Liver (tissue), 9 donors: ENCODE data around the gene PDE10A. TPM values are rescaled to one million over a fixed set of nuclear protein-coding genes. Genes with fewer than 3 reads are reported as not detected.

Experiments
- DNase-seq: peaks from one replicate; pipeline ENCODE4 v3.0.0-alpha.2; 2017; ENCODE audit warnings: low spot score
- H3K27ac ChIP-seq, 2 donors: one replicate each; pipeline ENCODE4 v1.7.0; 2013; ENCODE audit warnings: inconsistent platforms in 2 of 2, low read length in 2 of 2, control low read depth in 1 of 2, low read depth in 1 of 2, mild to moderate bottlenecking in 1 of 2
- H3K27me3 ChIP-seq, 4 donors: one replicate each; pipeline versions ENCODE4 v1.6.1 to v1.7.0; 2013; ENCODE audit warnings: low read length in 3 of 4, inconsistent platforms in 1 of 4, mild to moderate bottlenecking in 1 of 4, moderate library complexity in 1 of 4; ENCODE audit not compliant: control insufficient read depth in 4 of 4, insufficient read depth in 4 of 4
- H3K36me3 ChIP-seq, 4 donors: one replicate each; pipeline versions ENCODE4 v1.6.1 to v1.7.0; 2013; ENCODE audit warnings: low read length in 3 of 4, mild to moderate bottlenecking in 3 of 4, low read depth in 1 of 4, moderate library complexity in 1 of 4; ENCODE audit not compliant: control insufficient read depth in 4 of 4, insufficient read depth in 3 of 4
- H3K4me1 ChIP-seq, 4 donors: one replicate each; pipeline versions ENCODE4 v1.6.1 to v1.7.0; 2013; ENCODE audit warnings: low read length in 3 of 4, mild to moderate bottlenecking in 3 of 4, moderate library complexity in 1 of 4; ENCODE audit not compliant: control insufficient read depth in 4 of 4, insufficient read depth in 4 of 4
- H3K4me3 ChIP-seq, 3 donors: one replicate each; pipeline versions ENCODE4 v1.6.1 to v1.7.0; 2013; ENCODE audit warnings: low read length in 3 of 3, control low read depth in 1 of 3, low read depth in 1 of 3, mild to moderate bottlenecking in 1 of 3
- H3K9ac ChIP-seq, 2 donors: one replicate each; pipeline ENCODE4 v1.7.0; 2013; ENCODE audit warnings: low read length in 2 of 2, mild to moderate bottlenecking in 2 of 2, moderate library complexity in 2 of 2, control low read depth in 1 of 2, low read depth in 1 of 2
- H3K9me3 ChIP-seq, 4 donors: one replicate each; pipeline versions ENCODE4 v1.6.1 to v1.7.0; 2013; ENCODE audit warnings: low read length in 3 of 4; ENCODE audit not compliant: control insufficient read depth in 4 of 4
- EGR1 ChIP-seq, 2 donors: IDR thresholded peaks; 2 replicates each; pipeline ENCODE4 v1.6.1; 2016 to 2018; ENCODE audit warnings: antibody characterized with exemption in 2 of 2, low read depth in 2 of 2
- FOXA1 ChIP-seq: IDR thresholded peaks from 2 replicates; pipeline ENCODE4 v1.6.1; 2016; ENCODE audit warnings: antibody characterized with exemption
- FOXA2 ChIP-seq: IDR thresholded peaks from 2 replicates; pipeline ENCODE4 v1.6.1; 2016; ENCODE audit warnings: antibody characterized with exemption
- GABPA ChIP-seq, 2 donors: IDR thresholded peaks in 1 of 2; conservative IDR thresholded peaks in 1 of 2; 2 replicates each; pipeline ENCODE4 v1.6.1; 2016; ENCODE audit warnings: antibody characterized with exemption in 2 of 2, mild to moderate bottlenecking in 1 of 2, moderate library complexity in 1 of 2
- HNF4A ChIP-seq, 2 donors: conservative IDR thresholded peaks; 2 replicates each; pipeline ENCODE4 v1.6.1; 2016; ENCODE audit warnings: antibody characterized with exemption in 2 of 2, mild to moderate bottlenecking in 2 of 2
- HNF4G ChIP-seq: IDR thresholded peaks from 2 replicates; pipeline ENCODE4 v1.6.1; 2016; ENCODE audit warnings: antibody characterized with exemption
- JUND ChIP-seq, 2 donors: IDR thresholded peaks; 2 replicates each; pipeline ENCODE4 v1.6.1; 2016; ENCODE audit warnings: antibody characterized with exemption in 2 of 2
- NR2F2 ChIP-seq: IDR thresholded peaks from 2 replicates; pipeline ENCODE4 v1.6.1; 2016; ENCODE audit warnings: antibody characterized with exemption
- RAD21 ChIP-seq, 2 donors: IDR thresholded peaks; 2 replicates each; pipeline ENCODE4 v1.6.1; 2016; ENCODE audit warnings: antibody characterized with exemption in 2 of 2, mild to moderate bottlenecking in 2 of 2
- RXRA ChIP-seq, 2 donors: IDR thresholded peaks; 2 replicates each; pipeline ENCODE4 v1.6.1; 2017 to 2018; ENCODE audit warnings: antibody characterized with exemption in 2 of 2, mild to moderate bottlenecking in 1 of 2
- SP1 ChIP-seq: IDR thresholded peaks from 2 replicates; pipeline ENCODE4 v1.6.1; 2018; ENCODE audit warnings: antibody characterized with exemption, mild to moderate bottlenecking
- TAF1 ChIP-seq: conservative IDR thresholded peaks from 2 replicates; pipeline ENCODE4 v1.6.1; 2016; ENCODE audit warnings: antibody characterized with exemption, mild to moderate bottlenecking
- YY1 ChIP-seq: IDR thresholded peaks from 2 replicates; pipeline ENCODE4 v1.6.1; 2016; ENCODE audit warnings: antibody characterized with exemption, mild to moderate bottlenecking
- WGBS: extraction: QIAGEN DNeasy Blood & Tissue Kit; methylation state at CpG from one replicate; pipeline ENCODE4 v1.1.7; 2013; 5-methylcytosine and 5-hydroxymethylcytosine counted together
- polyA plus RNA-seq, 2 donors: library from polyadenylated mRNA; stranded (reverse) in 1 of 2; unstranded in 1 of 2; fragments of 200-250 nt in 1 of 2; fragments of >200 nt in 1 of 2; fragmentation: Nextera tagmentation in 1 of 2; extraction: Ambion mirVana in 1 of 2; gene quantifications; one replicate each; pipeline versions ENCODE4 v1.2.1 to v1.2.3, GENCODE V29; 2013 to 2015
- total RNA-seq, 2 donors: library from RNA; depleted of rRNA; stranded (reverse); fragments of >200 nt; gene quantifications; one replicate each; pipeline ENCODE4 v1.2.3, GENCODE V29; 2014
- TF ChIP-seq, protein P1 (sequence below): IDR thresholded peaks from 2 replicates; pipeline ENCODE4 v1.6.1; 2016; ENCODE audit warnings: antibody characterized with exemption
- TF ChIP-seq, protein P2 (sequence below): IDR thresholded peaks from 2 replicates; pipeline ENCODE4 v1.6.1; 2016; ENCODE audit warnings: antibody characterized with exemption
- TF ChIP-seq, protein P3 (sequence below): IDR thresholded peaks from 2 replicates; pipeline ENCODE4 v1.6.1; 2016; ENCODE audit warnings: antibody characterized with exemption
- TF ChIP-seq, protein P4 (sequence below): IDR thresholded peaks from 2 replicates; pipeline ENCODE4 v1.6.1; 2016; ENCODE audit warnings: antibody characterized with exemption, mild to moderate bottlenecking
- TF ChIP-seq, protein P5 (sequence below): fragments of 150-350 bp; IDR thresholded peaks from 2 replicates; pipeline ENCODE4 v1.5.1; 2017; ENCODE audit warnings: improper control_type of control experiment, low read depth, low read length; ENCODE audit not compliant: missing input control
- donor health status: healthy.
- donor health status: healthy.
- donor health status: healthy.
- donor health status: healthy.
- donor health status: healthy.

PDE10A gene
- total and polyA plus RNA-seq, 4 donors = 0.20 to 1.7 (median 0.47) TPM

DNA sequence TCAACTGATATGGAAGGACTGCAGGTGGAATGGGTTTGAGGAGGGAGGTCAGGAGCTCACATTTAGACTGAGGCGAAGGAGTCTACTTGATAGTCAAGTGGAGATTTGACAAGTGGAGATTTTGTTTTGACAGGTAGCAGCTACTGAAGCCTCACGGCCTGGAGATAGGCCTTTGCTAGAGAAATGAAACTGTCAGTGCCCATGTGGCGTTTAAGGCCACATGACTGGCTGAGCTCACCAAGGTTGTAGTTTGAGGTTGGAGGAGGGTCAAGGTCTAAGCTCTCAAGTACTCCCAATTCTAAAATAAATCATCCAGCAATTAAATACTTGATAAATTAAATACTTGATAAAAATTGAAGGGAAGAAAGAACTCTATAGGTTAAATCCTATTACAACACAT lies 273.5 kb downstream of the PDE10A start:
- H3K9ac ChIP-seq = no peak overlapping the region
- H3K36me3 ChIP-seq = no peaks in the 10 kb centered on the region

DNA sequence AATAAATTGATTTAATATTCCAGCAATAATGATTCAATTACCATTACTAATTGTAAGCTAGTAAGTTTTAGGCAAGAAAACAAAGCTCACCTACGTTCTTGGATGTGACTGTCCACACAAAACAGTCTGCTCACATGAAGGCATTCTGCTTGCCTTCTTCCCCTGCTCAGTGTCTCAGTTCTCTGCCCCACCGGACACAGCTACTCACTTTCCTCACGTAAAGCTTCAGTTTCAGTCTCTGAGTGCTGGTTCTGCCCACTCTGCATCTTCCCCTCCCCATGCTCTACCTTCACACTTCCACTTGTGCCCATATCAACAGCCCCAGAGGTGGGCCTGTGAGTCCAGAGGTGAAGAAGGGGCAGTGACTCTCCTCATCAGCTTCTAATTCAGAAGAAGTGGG lies 279.7 kb downstream of the PDE10A start:
- Histone ChIP-seq H3K9ac (no peak overlapping the region), H3K4me1 (no peaks in the 10 kb centered on the region), H3K27ac (no peak overlapping the region), H3K9me3 (no peaks in the 10 kb centered on the region), H3K36me3 (no peaks in the 10 kb centered on the region), H3K4me3 (no peak overlapping the region), H3K27me3 (no peaks in the 10 kb centered on the region)
- WGBS = 70% methylated on average over 3 of the region's 3 CpGs
- no peak for DNase-seq
- TF ChIP-seq YY1 (no peak), GABPA (IDR thresholded peaks at IDR 0.05 in 1 of 2, conservative IDR thresholded peaks at IDR 0.05 in 1 of 2) (no peak), HNF4A (conservative IDR thresholded peaks at IDR 0.05) (no peak), HNF4G (no peak), SP1 (no peak), RAD21 (IDR thresholded peaks at IDR 0.05) (no peak), FOXA2 (no peak), FOXA1 (no peak), EGR1 (IDR thresholded peaks at IDR 0.05; ENCODE audit: low read depth in 2 of 2) (no peak), JUND (IDR thresholded peaks at IDR 0.05) (no peak), RXRA (IDR thresholded peaks at IDR 0.05) (no peak), TAF1 (no peak), NR2F2 (no peak)
- TF ChIP-seq, protein P1, sequence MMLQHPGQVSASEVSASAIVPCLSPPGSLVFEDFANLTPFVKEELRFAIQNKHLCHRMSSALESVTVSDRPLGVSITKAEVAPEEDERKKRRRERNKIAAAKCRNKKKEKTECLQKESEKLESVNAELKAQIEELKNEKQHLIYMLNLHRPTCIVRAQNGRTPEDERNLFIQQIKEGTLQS = no peak
- TF ChIP-seq, protein P2, sequence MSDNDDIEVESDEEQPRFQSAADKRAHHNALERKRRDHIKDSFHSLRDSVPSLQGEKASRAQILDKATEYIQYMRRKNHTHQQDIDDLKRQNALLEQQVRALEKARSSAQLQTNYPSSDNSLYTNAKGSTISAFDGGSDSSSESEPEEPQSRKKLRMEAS = no peak
- TF ChIP-seq, protein P3, sequence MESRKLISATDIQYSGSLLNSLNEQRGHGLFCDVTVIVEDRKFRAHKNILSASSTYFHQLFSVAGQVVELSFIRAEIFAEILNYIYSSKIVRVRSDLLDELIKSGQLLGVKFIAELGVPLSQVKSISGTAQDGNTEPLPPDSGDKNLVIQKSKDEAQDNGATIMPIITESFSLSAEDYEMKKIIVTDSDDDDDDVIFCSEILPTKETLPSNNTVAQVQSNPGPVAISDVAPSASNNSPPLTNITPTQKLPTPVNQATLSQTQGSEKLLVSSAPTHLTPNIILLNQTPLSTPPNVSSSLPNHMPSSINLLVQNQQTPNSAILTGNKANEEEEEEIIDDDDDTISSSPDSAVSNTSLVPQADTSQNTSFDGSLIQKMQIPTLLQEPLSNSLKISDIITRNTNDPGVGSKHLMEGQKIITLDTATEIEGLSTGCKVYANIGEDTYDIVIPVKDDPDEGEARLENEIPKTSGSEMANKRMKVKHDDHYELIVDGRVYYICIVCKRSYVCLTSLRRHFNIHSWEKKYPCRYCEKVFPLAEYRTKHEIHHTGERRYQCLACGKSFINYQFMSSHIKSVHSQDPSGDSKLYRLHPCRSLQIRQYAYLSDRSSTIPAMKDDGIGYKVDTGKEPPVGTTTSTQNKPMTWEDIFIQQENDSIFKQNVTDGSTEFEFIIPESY = no peak
- TF ChIP-seq, protein P4, sequence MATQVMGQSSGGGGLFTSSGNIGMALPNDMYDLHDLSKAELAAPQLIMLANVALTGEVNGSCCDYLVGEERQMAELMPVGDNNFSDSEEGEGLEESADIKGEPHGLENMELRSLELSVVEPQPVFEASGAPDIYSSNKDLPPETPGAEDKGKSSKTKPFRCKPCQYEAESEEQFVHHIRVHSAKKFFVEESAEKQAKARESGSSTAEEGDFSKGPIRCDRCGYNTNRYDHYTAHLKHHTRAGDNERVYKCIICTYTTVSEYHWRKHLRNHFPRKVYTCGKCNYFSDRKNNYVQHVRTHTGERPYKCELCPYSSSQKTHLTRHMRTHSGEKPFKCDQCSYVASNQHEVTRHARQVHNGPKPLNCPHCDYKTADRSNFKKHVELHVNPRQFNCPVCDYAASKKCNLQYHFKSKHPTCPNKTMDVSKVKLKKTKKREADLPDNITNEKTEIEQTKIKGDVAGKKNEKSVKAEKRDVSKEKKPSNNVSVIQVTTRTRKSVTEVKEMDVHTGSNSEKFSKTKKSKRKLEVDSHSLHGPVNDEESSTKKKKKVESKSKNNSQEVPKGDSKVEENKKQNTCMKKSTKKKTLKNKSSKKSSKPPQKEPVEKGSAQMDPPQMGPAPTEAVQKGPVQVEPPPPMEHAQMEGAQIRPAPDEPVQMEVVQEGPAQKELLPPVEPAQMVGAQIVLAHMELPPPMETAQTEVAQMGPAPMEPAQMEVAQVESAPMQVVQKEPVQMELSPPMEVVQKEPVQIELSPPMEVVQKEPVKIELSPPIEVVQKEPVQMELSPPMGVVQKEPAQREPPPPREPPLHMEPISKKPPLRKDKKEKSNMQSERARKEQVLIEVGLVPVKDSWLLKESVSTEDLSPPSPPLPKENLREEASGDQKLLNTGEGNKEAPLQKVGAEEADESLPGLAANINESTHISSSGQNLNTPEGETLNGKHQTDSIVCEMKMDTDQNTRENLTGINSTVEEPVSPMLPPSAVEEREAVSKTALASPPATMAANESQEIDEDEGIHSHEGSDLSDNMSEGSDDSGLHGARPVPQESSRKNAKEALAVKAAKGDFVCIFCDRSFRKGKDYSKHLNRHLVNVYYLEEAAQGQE = no peak
- TF ChIP-seq, protein P5, sequence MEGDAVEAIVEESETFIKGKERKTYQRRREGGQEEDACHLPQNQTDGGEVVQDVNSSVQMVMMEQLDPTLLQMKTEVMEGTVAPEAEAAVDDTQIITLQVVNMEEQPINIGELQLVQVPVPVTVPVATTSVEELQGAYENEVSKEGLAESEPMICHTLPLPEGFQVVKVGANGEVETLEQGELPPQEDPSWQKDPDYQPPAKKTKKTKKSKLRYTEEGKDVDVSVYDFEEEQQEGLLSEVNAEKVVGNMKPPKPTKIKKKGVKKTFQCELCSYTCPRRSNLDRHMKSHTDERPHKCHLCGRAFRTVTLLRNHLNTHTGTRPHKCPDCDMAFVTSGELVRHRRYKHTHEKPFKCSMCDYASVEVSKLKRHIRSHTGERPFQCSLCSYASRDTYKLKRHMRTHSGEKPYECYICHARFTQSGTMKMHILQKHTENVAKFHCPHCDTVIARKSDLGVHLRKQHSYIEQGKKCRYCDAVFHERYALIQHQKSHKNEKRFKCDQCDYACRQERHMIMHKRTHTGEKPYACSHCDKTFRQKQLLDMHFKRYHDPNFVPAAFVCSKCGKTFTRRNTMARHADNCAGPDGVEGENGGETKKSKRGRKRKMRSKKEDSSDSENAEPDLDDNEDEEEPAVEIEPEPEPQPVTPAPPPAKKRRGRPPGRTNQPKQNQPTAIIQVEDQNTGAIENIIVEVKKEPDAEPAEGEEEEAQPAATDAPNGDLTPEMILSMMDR = no peak

More for the DNA sequence above, 273.5 kb downstream of the PDE10A start:
- no peak for TF ChIP-seq HNF4A (conservative IDR thresholded peaks at IDR 0.05)
- no peak for TF ChIP-seq RXRA (IDR thresholded peaks at IDR 0.05)
- TF ChIP-seq, protein P5 = no peak
- TF ChIP-seq JUND (IDR thresholded peaks at IDR 0.05) = no peak
- TF ChIP-seq FOXA1 = no peak
- no peak for TF ChIP-seq FOXA2
- no peak for TF ChIP-seq EGR1 (IDR thresholded peaks at IDR 0.05; ENCODE audit: low read depth in 2 of 2)
- TF ChIP-seq GABPA (IDR thresholded peaks at IDR 0.05 in 1 of 2, conservative IDR thresholded peaks at IDR 0.05 in 1 of 2) = no peak
- TF ChIP-seq SP1 = no peak
- TF ChIP-seq TAF1 = no peak
- no peak overlapping the region for H3K4me3 ChIP-seq
- no peaks in the 10 kb centered on the region for H3K9me3 ChIP-seq
- no peaks in the 10 kb centered on the region for H3K27me3 ChIP-seq
- H3K4me1 ChIP-seq = no peaks in the 10 kb centered on the region
- H3K27ac ChIP-seq = no peak overlapping the region
- no peak for DNase-seq
- 53% methylated on average over 3 of the region's 3 CpGs for WGBS
